ENCODE measurements around the gene GALNT17.
"Not testable (repeated sequence)": the region's sequence is repeated elsewhere in the genome, so short reads cannot be mapped to it uniquely, and the experiment has no call there.

GALNT17 gene

DNA sequence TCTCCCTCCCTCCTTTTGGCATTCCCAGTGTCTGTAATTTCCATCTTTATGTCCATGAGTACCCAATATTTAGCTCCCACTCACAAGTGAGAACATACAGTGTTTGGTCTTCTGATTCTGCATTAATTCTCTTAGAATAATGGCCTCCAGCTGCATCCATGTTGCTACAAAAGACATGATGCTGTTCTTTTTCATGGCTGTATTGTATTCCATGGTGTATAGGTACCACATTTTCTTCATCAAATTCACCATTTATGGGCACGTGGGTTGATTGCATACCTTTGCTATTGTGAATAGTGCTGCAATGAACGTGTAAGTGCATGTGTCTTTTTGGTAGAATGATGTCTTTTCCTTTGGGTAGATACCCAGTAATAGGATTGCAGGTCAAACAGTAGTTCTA, 576.8 kb downstream of the GALNT17 start:
- DNase-seq = no peak

DNA sequence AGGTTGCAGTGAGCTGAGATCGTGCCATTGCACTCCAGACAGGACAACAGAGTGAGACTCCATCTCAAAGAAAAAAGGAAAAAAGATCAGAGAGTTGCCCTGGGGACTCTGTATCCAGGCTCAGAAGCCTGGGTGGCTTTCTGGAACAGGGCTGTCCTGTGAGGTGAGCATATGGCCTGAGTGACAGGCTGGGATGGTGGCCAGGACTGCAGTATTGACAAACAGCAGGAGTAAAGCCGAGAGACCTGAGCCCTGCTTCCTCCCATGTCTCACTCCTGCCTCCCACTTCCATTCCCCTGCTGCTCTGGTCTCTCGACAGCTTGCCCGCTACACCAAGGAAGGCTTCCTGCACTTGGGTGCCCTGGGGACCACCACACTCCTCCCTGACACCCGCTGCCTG, 578.5 kb downstream of the GALNT17 start:
- no peak for DNase-seq

DNA sequence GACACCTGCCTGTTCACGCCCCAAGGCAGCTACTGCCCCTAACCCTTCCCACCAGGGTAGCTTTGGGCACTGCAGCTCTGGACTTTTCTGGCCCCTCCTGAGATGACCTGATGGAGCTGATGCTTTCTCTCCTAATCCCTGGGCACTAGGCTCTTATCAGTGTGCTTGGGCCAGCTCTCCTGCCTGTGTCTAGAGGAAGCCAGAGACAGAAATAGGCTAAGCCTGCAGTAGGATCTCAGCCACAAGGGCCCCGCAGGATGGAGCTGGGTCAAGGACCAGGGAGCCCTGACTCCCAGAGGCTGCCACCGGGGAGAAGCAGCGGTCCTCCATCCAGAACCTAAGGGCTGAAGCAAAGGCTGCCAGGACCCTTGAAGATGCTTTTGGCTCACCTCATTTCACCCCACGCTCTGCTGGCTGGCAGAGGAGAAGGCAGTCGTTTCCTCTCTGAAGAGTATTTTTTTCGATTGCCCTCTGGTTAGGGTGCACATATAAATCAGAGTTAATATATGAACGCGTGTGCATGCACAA, 580.8 kb downstream of the GALNT17 start:
- DNase-seq = no peak

DNA sequence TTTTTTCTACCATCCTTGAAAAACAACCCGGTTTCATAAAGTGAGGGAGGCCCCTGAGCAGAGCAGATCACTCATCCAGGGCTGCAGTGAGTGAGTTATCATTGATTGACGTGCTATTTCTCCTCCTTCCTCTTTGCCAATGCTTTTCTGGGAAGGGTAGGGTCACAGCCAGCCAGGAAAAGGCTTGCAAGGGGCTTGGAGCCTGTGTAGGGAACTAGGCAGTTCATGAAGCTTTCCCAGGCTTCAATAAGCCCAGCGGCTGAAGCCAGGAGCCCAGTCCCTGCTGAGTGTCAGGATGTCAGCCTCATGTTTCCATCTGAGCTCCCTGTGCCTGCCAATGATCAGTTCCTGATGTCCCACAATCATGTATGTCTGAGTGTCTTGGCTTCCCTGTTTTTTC, 584.7 kb downstream of the GALNT17 start:
- DNase-seq = no peak

DNA sequence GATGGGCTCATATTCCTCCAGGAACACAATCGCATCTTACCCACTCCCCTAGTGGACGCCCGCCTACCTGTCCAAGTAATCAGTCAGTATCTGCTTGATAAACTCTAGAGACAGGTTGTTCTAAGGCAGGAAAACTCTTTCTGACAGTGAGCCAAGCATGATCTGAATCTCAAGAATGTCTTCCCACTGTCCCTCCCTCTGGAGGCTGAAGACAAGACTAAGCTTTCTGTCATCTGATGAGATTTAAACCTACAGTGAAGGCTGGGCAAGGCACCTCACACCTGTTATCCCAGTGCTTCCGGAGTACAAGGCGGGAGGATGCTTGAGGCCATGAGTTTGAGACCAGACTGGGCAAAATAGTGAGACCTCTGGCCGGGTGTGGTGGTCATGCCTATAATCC, 586.6 kb downstream of the GALNT17 start:
- DNase-seq = no peak

GRCh38 chr7:71721742-71722141, 589.8 kb downstream of the GALNT17 start:
- no peak for DNase-seq

DNA sequence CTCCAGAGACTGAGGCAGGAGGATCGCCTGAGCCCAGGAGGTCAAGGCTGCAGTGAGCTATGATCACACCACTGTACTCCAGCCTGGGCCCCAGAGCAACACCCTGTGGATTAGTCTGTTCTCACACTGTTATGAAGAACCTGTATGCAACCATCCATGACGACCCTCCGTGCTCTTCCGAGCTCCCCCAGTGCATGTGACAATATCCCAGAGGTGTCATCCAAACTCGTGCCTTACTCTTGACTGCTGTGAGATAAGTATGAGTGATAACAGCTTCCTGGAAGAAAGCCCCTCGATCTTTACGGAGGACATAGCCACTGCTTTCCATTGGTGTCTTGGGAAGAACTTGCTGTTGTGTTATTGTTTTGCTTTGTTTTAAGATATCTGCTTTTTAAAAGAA, 591.9 kb downstream of the GALNT17 start:
- DNase-seq = no peak

- no peak for DNase-seq
These were observed 595.4 kb downstream of the GALNT17 start for GRCh38 chr7:71727347-71727746.

GRCh38 chr7:71731740-71732139, 599.8 kb downstream of the GALNT17 start:
- no peak for DNase-seq

GRCh38 chr7:71733107-71733870, 601.3 kb downstream of the GALNT17 start:
- DNase-seq = peak; percentile 91

- peak; percentile 85 for DNase-seq
These were observed 604.1 kb downstream of the GALNT17 start for GRCh38 chr7:71735961-71736556.

- not testable (repeated sequence) for DNase-seq
These were observed 606.1 kb downstream of the GALNT17 start for GRCh38 chr7:71737931-71738540.

DNA sequence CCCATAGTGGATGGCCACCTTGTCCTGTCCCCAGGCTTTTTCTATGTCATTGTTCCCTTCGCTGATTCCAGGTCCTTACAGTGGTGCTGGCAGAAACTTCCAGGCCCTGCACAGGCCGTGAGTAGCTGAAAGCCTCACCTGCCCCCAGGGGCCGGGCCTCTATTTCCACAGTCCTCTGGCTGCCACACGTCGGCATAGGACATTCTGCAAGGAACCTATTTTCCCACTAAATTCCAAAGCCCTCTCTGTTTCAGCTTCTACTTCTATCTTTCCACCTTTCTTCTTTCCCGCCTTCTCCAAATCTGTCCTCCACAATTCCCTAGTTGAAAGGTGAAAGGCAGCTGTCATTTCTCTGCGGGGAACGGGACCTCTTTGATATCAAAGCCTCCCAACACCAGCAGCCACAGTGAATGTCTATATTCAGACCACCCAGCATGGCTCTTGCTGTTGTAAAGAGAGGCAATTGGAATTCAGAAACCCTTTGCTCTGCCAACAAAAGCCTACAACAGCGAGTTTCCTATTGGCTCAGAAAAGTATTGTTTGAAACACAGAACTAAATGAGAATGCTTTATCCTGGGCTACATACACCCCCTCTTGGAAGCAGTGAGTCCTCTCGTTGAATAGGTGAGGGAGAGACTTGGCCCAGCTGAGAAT, 607.7 kb downstream of the GALNT17 start:
- DNase-seq = no peak

DNA sequence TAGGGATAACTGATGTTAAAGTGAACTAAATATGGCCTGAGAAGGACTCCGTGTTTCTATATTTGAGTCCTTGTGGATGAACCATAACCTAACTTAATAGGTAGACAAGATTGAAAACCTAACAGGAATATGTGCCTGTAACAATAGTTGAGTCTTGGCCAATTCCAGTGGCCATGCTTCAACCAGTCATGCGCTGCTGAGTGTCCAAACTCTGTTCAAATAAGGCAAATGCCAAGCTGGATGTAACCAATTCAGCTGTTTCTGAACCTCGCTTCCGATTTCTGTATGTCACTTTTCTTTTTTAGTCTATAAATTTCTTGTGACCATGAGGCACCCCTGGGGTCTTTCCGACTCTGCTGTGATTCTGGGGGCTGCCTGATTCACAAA, 608.2 kb downstream of the GALNT17 start:
- DNase-seq = no peak

DNA sequence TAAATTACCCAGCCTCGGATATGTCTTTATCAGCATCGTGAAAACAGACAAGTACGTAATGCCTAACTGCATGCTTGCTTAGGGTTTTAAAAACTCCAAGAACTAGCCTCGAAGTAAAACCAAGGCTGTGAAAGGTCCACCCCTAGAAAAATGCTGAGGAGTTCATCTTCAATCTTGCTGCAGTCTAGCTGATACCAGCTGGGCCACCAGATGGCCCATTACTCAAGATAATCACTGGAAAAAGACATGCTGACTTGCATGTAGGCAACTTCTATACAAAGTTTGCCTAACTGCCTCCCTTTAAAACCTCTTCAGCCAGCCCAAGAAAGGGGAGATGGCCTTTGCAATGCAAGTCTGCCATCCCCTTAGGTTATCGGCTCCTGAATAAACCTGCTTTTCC, 614.1 kb downstream of the GALNT17 start:
- peak; percentile 71 for DNase-seq

DNA sequence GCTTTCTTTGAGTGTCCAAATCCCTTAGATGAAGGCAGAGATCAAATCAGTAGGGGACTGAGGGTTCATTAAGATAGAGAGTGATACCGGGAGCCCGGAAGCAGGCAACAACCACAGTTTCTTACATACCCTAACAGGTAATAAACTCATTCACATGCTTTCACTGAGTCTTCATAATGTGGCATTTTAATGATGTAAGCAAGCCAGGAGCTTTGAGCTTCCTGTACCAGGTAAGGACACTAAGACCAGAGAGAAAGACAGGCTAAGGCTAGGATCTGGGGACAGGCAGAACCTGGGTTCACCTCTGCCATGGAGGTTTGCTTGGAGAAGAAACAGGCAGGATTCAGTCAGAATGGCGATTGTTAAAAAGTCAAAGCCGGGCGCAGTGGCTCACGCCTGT, 618.3 kb downstream of the GALNT17 start:
- no peak for DNase-seq

DNA sequence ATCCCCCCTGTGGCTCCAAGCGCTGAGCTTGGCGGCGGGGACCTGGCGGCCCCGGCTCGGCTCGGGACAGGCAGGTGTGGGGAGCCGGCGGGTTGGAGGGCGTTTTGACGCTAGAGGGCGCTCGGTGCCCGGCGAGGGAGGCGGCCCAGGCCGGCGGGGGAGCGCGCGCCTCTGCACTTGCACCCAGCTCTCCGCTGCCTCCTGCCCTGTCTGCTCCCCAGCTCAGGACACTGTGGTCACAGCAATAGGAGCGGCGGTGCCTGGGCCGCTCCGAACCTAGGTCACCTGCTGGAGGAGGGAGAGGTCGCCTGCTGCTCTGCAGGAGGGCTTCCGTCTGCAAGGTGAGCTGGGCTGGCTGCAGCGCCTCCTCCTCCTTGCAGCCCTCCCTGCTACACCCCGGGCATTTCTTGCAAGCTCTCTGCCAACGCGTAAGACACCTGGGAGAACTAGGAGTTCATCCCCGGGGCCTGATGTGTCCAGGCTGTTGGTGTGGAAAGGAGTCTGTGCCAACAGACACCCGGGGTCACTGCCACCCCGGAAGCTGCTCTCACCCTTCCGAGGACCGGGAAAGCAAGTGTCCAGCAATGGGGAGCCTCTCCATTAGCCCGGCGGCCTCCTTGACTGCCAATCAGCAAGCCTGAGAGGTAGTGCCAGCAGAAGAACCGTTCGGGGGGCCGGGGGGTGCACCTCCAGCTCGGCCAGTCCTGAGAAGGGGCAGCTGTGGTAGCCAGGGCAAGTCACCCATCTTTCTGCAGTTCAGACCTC, 620.4 kb downstream of the GALNT17 start:
- DNase-seq = peak; percentile 82

- no peak for DNase-seq
These were observed 621.3 kb downstream of the GALNT17 start for GRCh38 chr7:71753236-71753635.

DNA sequence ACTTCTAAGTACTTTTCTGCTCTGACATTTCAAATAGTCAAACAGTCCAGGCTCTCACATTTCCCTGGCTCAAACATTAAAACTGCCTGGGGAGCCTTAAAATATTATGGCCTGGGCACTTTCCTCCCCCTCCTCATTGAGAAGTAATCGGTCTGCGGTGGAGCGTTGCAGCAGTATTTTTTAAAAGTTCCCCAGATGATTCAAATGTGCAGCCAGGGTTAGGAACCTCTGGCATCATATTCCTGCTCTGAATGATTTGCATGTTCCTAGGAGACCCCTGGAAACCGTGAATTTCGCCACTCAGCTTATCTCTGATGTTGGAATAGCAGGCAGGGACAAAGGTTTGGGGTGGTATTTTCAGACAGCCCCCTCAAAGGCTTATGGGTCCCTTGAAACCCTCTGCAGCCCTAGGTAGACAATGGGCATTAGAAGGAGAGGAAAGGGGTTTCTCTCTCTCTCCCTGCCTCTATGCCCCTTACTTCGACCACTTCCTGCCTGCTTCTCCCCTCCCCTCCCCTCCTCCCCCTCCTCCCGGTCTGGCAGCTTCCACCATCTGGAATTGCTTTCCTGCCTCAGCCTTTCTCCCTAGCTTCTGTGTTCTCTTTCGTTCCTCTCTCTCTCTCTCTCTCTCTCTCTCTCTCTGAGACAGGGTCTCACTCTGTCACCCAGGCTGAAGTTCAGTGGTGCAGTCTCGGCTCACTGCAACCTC, 622.2 kb downstream of the GALNT17 start:
- peak; percentile 33 for DNase-seq

DNA sequence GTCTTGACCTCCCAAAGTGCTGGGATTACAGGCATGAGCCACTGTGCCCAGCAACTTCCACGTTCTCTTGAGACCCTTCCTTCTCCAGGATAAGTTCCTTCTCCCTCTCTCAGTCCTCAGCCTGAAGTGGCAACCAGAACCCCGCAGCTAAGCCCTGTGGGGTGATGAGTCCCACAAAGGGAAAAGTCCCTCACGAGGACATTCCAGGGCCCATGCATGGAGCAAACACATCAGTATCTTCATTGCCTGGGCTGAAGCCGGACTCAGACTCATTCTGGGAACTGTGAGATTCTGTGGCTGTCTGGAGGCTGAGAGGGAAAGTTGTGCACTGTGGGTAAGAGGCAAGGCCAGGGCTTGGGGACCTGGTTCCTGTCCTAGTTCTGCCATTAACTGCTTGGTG, 622.9 kb downstream of the GALNT17 start:
- no peak for DNase-seq

DNA sequence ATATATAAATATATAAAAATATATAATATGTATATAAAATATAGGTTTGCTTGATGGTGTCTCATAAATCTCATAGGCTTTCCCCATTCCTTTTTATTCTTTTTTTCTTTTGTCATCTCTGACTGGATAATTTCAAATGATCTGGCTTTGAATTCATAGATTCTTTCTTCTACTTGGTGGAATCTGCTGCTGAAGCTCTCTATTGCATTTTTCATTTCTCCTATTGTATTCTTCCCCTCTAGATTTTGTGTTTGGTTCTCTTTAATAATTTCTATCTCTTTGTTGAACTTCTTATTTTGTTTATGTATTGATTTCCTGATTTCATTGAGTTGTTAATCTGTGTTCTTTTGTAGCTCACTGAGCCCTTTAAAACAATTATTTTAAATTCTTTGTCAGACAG, 629.4 kb downstream of the GALNT17 start:
- DNase-seq = no peak

Measured in NCI-H82 (cell line).